Endothelial cell of coronary artery (primary cell): ENCODE measurements around the gene HIKESHI. TPM values are rescaled to one million over a fixed set of nuclear protein-coding genes. Genes with fewer than 3 reads are reported as not detected.

Experiments
- total RNA-seq: library from RNA; depleted of rRNA; stranded (reverse); fragments of >200 nt; gene quantifications from 2 replicates; pipeline ENCODE4 v1.2.3, GENCODE V29; 2014

Gene HIKESHI, protein sequence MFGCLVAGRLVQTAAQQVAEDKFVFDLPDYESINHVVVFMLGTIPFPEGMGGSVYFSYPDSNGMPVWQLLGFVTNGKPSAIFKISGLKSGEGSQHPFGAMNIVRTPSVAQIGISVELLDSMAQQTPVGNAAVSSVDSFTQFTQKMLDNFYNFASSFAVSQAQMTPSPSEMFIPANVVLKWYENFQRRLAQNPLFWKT
- 54.4 and 62.7 TPM in 2 replicates for total RNA-seq

GRCh38 chr11:86302092-86302793, at the start of gene HIKESHI:
Gene HIKESHI (plus strand): TSS chr11:86302240. CDS start chr11:86302449, 209 bp downstream.

DNA sequence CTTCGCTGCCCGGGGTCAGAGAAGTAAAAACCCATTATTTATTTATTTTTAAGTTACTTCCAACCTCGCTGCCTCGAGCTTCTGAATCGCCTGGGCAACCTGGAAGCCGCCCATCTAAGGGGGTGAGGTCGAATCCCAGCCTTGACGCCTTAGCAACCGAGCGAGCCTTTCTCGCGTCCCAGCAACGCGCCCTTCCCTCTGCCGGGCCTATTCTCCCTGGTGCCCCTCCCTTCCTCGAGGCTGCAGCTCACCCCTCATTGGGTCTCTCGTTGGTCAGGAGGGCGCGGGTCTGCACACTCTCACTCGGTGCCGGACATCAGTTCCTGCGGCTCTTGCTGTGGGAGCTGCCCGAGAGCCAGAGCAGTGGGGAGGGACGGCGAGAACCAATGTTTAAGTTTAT, 72.5 kb downstream of the HIKESHI start, which contains the start of gene CCDC81:
CCDC81 (plus strand) TSS at position 302 of the 400 bp plus-strand sequence. CDS start 277 bp downstream, outside the sequence.

Other genes with a start within 250 kb of the HIKESHI start
- 176 and 301 TPM in 2 replicates for gene PICALM, start 233.2 kb upstream of the HIKESHI start, total RNA-seq
- 21.0 and 26.4 TPM in 2 replicates for gene EED, start 57.5 kb upstream of the HIKESHI start, total RNA-seq
- gene CCDC81, start 72.6 kb downstream of the HIKESHI start, total RNA-seq, result 0.72 and 4.0 TPM in 2 replicates